ENCODE measurements around the gene ETFA. TPM values are rescaled to one million over a fixed set of nuclear protein-coding genes. Genes with fewer than 3 reads are reported as not detected.

Gene ETFA
- total and polyA plus RNA-seq, 2 of the 8 experiments (the other 6 are each of a cell fraction or from before 2014, with no cell fraction given) = 60.9 to 90.0 TPM

DNA sequence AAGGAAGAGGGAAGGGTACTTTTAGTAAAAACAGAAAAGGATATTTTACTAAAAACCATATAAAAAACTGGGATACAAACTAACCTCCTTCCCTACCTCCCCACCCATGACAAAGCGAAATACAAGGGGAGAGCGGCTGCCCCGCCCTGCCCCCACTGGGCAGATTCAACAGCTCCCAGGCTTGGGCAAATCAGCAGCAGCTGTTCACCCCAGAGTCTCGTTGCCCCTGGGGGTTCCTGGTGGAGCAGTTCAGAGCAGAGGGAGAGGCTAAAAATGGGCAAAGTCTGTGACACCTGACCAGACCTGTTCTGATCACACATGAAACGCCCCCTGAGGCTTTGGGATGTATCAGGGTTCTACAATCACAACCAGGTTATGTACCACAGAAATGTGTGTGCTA is 2.5 kb upstream of the ETFA start:
- no peak overlapping the region for H2BK12ac ChIP-seq (ENCODE audit: low read depth, low read length)
- WGBS, 2 experiments (ENCODE audit: extremely low coverage in 1 of 2, insufficient coverage in 1 of 2, insufficient read length in 1 of 2, insufficient replicate concordance in 2 of 2, low coverage in 1 of 2, low lambda C conversion rate in 2 of 2, missing lambda C conversion rate in 1 of 2) = 76% methylated on average over 4 of the region's 5 CpGs; no CpG with 5 or more reads in 1 of the 2 experiments
- H3K27ac ChIP-seq (ENCODE audit: low read depth, low read length) = no peak overlapping the region
- H3K14ac ChIP-seq (ENCODE audit: insufficient read length) = no peak overlapping the region
- no peak overlapping the region for H3K56ac ChIP-seq (replicated peaks; ENCODE audit: insufficient read length, low read depth, low read length)
- H3K23ac ChIP-seq (ENCODE audit: insufficient read length) = no peak overlapping the region
- peaks cover 0 to 15% of the 10 kb centered on the region in 2 experiments; a peak in 2 of 4 replicates for H3K79me2 ChIP-seq (ENCODE audit: control insufficient read depth in 1 of 2, insufficient read depth in 2 of 2, low read length in 2 of 2)
- ChIA-PET POLR2A (ENCODE audit: partially characterized antibody) (interaction anchor here (1.1 to 2.1 kb wide), 2 partner anchors 21 to 23 kb away, joined by 3 to 8 read pairs; partner anchors contain the start of gene ISL2), CTCF (ENCODE audit: partially characterized antibody) (interaction anchor here (0.5 to 1.7 kb wide), 6 partner anchors 16 to 122 kb away, joined by 3 to 7 read pairs (median 4); no protein-coding TSS in a partner anchor)
- H3K4ac ChIP-seq (replicated peaks; ENCODE audit: insufficient read length, low read depth, low read length) = peak overlapping the region; percentile 49
- H3K18ac ChIP-seq (ENCODE audit: extremely low read depth, low read length) = no peak overlapping the region
- H2BK5ac ChIP-seq (ENCODE audit: low read depth, low read length) = no peak overlapping the region
- H2AFZ ChIP-seq (ENCODE audit: low read length) = no peak overlapping the region
- H4K20me1 ChIP-seq (replicated peaks in 1 of 2; ENCODE audit: control insufficient read depth in 1 of 2, insufficient read depth in 2 of 2, low read length in 2 of 2) = no peaks in the 10 kb centered on the region
- DNase-seq (ENCODE audit: low read depth in 1 of 2, low spot score in 2 of 2) = no peak
- H3K4me2 ChIP-seq (ENCODE audit: insufficient read depth in 1 of 2, low read depth in 2 of 2, low read length in 2 of 2) = no peak overlapping the region
- no peak overlapping the region for H3K9ac ChIP-seq (replicated peaks in 1 of 4; ENCODE audit: extremely low read depth in 1 of 4, low read depth in 3 of 4, low read length in 3 of 4)
- no peak overlapping the region for H2AK5ac ChIP-seq (ENCODE audit: low read depth, low read length)
- H4K5ac ChIP-seq (ENCODE audit: insufficient read length, low read depth, low read length) = no peak overlapping the region
- no peak overlapping the region for H2BK20ac ChIP-seq (ENCODE audit: low read length)
- peaks cover 10% of the 10 kb centered on the region for H3K23me2 ChIP-seq (ENCODE audit: low read depth, low read length)
- no peak overlapping the region for H3K4me3 ChIP-seq (ENCODE audit: extremely low read depth in 1 of 4, insufficient read depth in 2 of 4, low read depth in 3 of 4, low read length in 4 of 4)
- no peak overlapping the region for H2BK15ac ChIP-seq (ENCODE audit: low read length)
- no peak overlapping the region for H4K91ac ChIP-seq (replicated peaks; ENCODE audit: insufficient read length, low read length)
- no peaks in the 10 kb centered on the region; a peak in 1 of 7 replicates for H3K27me3 ChIP-seq (replicated peaks in 1 of 4; ENCODE audit: control insufficient read depth in 3 of 4, extremely low read depth in 1 of 4, insufficient read depth in 3 of 4, low read length in 3 of 4)
- no peak for FAIRE-seq
- no peak overlapping the region for H4K8ac ChIP-seq (ENCODE audit: extremely low read depth, insufficient read depth, low read length)
- H3K79me1 ChIP-seq (ENCODE audit: low read depth, low read length) = no peaks in the 10 kb centered on the region; the same call in 1 of the 2 replicates
- H3K4me1 ChIP-seq (replicated peaks in 1 of 4; ENCODE audit: control insufficient read depth in 3 of 4, insufficient read depth in 4 of 4, low read length in 3 of 4) = peaks cover 0 to 3% (median 0%) of the 10 kb centered on the region in 4 experiments; a peak in 1 of 7 replicates
- peaks cover 0 to 2% of the 10 kb centered on the region in 2 experiments; a peak in 1 of 4 replicates for H3K9me3 ChIP-seq (ENCODE audit: insufficient read depth in 2 of 2, low read depth in 1 of 2, low read length in 1 of 2)
- no peak overlapping the region for H2BK120ac ChIP-seq (replicated peaks; ENCODE audit: low read depth, low read length)
- no peaks in the 10 kb centered on the region for H3K36me3 ChIP-seq (ENCODE audit: control insufficient read depth in 2 of 4, insufficient read depth in 4 of 4, low read length in 3 of 4)
- TF ChIP-seq GABPA (IDR thresholded peaks at IDR 0.05; ENCODE audit: borderline replicate concordance, insufficient read depth, low read length) = no peak
- TF ChIP-seq, protein P1, sequence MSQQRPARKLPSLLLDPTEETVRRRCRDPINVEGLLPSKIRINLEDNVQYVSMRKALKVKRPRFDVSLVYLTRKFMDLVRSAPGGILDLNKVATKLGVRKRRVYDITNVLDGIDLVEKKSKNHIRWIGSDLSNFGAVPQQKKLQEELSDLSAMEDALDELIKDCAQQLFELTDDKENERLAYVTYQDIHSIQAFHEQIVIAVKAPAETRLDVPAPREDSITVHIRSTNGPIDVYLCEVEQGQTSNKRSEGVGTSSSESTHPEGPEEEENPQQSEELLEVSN (IDR thresholded peaks at IDR 0.05) = no peak
- TF ChIP-seq SIRT6 (IDR thresholded peaks at IDR 0.05; ENCODE audit: low read length) = no peak
- TF ChIP-seq POLR2A (IDR thresholded peaks at IDR 0.05; ENCODE audit: control extremely low read depth in 1 of 2, low read depth in 2 of 2, low read length in 2 of 2) = no peak
- no peak for TF ChIP-seq SP1 (IDR thresholded peaks at IDR 0.05; ENCODE audit: low read depth, low read length)
- no peak for TF ChIP-seq CREB1 (IDR thresholded peaks at IDR 0.05)
- TF ChIP-seq, protein P2, sequence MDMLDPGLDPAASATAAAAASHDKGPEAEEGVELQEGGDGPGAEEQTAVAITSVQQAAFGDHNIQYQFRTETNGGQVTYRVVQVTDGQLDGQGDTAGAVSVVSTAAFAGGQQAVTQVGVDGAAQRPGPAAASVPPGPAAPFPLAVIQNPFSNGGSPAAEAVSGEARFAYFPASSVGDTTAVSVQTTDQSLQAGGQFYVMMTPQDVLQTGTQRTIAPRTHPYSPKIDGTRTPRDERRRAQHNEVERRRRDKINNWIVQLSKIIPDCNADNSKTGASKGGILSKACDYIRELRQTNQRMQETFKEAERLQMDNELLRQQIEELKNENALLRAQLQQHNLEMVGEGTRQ (IDR thresholded peaks at IDR 0.05; ENCODE audit: low read length) = no peak
- TF ChIP-seq SRF (IDR thresholded peaks at IDR 0.05; ENCODE audit: low read depth, low read length) = no peak
- no peak for TF ChIP-seq YY1 (IDR thresholded peaks at IDR 0.05; ENCODE audit: low read depth, low read length)
- no peak for TF ChIP-seq TBP (IDR thresholded peaks at IDR 0.05; ENCODE audit: low read depth, low read length)
- TF ChIP-seq NRF1 (IDR thresholded peaks at IDR 0.05; ENCODE audit: low read depth, low read length) = no peak
- TF ChIP-seq TCF12 (IDR thresholded peaks at IDR 0.05; ENCODE audit: low read depth, low read length) = no peak
- TF ChIP-seq GTF2F1 (IDR thresholded peaks at IDR 0.05; ENCODE audit: borderline replicate concordance, low read depth, low read length) = no peak
- TF ChIP-seq JUN (IDR thresholded peaks at IDR 0.05; ENCODE audit: low read depth, low read length) = no peak

Measured in H1 (cell line).